Mesendoderm (in vitro differentiated cells): ENCODE measurements around the gene BDKRB1.

Experiments
- DNase-seq: peaks from one replicate; pipeline ENCODE4 v3.0.0; 2013
- H2AK5ac ChIP-seq: 2 replicates; pipeline ENCODE4 v1.6.1; 2013; ENCODE audit warnings: low read length, inconsistent platforms
- H2BK120ac ChIP-seq: 2 replicates; pipeline ENCODE4 v1.6.1; 2013; ENCODE audit warnings: low read depth, mild to moderate bottlenecking, low read length, moderate library complexity, mixed read lengths
- H2BK15ac ChIP-seq: replicated peaks from 2 replicates; pipeline ENCODE4 v1.6.1; 2013; ENCODE audit warnings: low read depth, mild to moderate bottlenecking, moderate library complexity
- H2BK5ac ChIP-seq: 2 replicates; pipeline ENCODE4 v1.6.1; 2013; ENCODE audit warnings: low read length, inconsistent platforms
- H3K18ac ChIP-seq: 2 replicates; pipeline ENCODE4 v1.6.1; 2013; ENCODE audit warnings: mild to moderate bottlenecking, low read length, mixed read lengths
- H3K23ac ChIP-seq: one replicate; pipeline ENCODE4 v1.6.1; 2013; ENCODE audit warnings: low read length
- H3K27ac ChIP-seq: 2 replicates; pipeline ENCODE4 v1.5.1; 2013; ENCODE audit warnings: low read depth, mild to moderate bottlenecking, inconsistent platforms, low read length, moderate library complexity
- H3K27me3 ChIP-seq: 2 replicates; pipeline ENCODE4 v1.6.1; 2013; ENCODE audit warnings: low read length, control low read depth, mild to moderate bottlenecking, inconsistent platforms; ENCODE audit not compliant: insufficient read depth, poor library complexity
- H3K36me3 ChIP-seq: 2 replicates; pipeline ENCODE4 v1.6.1; 2013; ENCODE audit warnings: low read length, inconsistent platforms; ENCODE audit not compliant: control insufficient read depth, insufficient read depth
- H3K4ac ChIP-seq: one replicate; pipeline ENCODE4 v1.6.1; 2013; ENCODE audit warnings: low read depth, mild to moderate bottlenecking, low read length, moderate library complexity
- H3K4me1 ChIP-seq: 2 replicates; pipeline ENCODE4 v1.6.1; 2013; ENCODE audit warnings: low read depth, low read length, inconsistent platforms; ENCODE audit not compliant: control insufficient read depth
- H3K4me2 ChIP-seq: 2 replicates; pipeline ENCODE4 v1.6.1; 2013; ENCODE audit warnings: low read length
- H3K4me3 ChIP-seq: 2 replicates; pipeline ENCODE4 v1.5.1; 2013; ENCODE audit warnings: mild to moderate bottlenecking, low read length
- H3K56ac ChIP-seq: one replicate; pipeline ENCODE4 v1.6.1; 2013; ENCODE audit warnings: low read length
- H3K79me1 ChIP-seq: 2 replicates; pipeline ENCODE4 v1.6.1; 2013; ENCODE audit warnings: low read length, inconsistent platforms
- H3K79me2 ChIP-seq: 2 replicates; pipeline ENCODE4 v1.6.1; 2013; ENCODE audit warnings: mild to moderate bottlenecking, low read length; ENCODE audit not compliant: control insufficient read depth, insufficient read depth
- H3K9ac ChIP-seq: 2 replicates; pipeline ENCODE4 v1.6.1; 2013; ENCODE audit warnings: low read length, inconsistent platforms
- H4K5ac ChIP-seq: one replicate; pipeline ENCODE4 v1.6.1; 2013; ENCODE audit warnings: low read length
- H4K8ac ChIP-seq: one replicate; pipeline ENCODE4 v1.6.1; 2013; ENCODE audit warnings: low read depth, mild to moderate bottlenecking, control low read depth, low read length, moderate library complexity
- WGBS: extraction: QIAGEN DNeasy Blood & Tissue Kit; methylation state at CpG from one replicate; pipeline ENCODE4 v1.1.7; 2013; ENCODE audit warnings: low lambda C conversion rate, missing lambda C conversion rate; ENCODE audit not compliant: insufficient coverage; ENCODE audit errors: extremely low coverage; 5-methylcytosine and 5-hydroxymethylcytosine counted together

The BDKRB1 gene

GRCh38 chr14:96273629-96274028, 17.6 kb downstream of the BDKRB1 start:
- Histone ChIP-seq H3K4ac (no peak overlapping the region), H2AK5ac (no peak overlapping the region), H3K36me3 (no peaks in the 10 kb centered on the region), H3K4me3 (no peak overlapping the region), H3K79me2 (no peaks in the 10 kb centered on the region), H3K4me1 (no peaks in the 10 kb centered on the region), H2BK15ac (no peak overlapping the region), H3K56ac (no peak overlapping the region), H3K79me1 (no peaks in the 10 kb centered on the region), H3K27ac (no peak overlapping the region), H2BK5ac (no peak overlapping the region), H3K18ac (no peak overlapping the region), H3K9ac (no peak overlapping the region), H4K8ac (no peak overlapping the region), H4K5ac (no peak overlapping the region), H2BK120ac (no peak overlapping the region), H3K27me3 (no peaks in the 10 kb centered on the region), H3K4me2 (no peak overlapping the region), H3K23ac (no peak overlapping the region)
- DNase-seq: no peak
- WGBS: no CpG with 5 or more reads among the region's 5 CpGs

GRCh38 chr14:96274122-96274521, 18.1 kb downstream of the BDKRB1 start:
- Histone ChIP-seq H2BK15ac (no peak overlapping the region), H3K79me2 (no peaks in the 10 kb centered on the region), H3K56ac (no peak overlapping the region), H3K18ac (no peak overlapping the region), H3K23ac (no peak overlapping the region), H2AK5ac (no peak overlapping the region), H3K79me1 (no peaks in the 10 kb centered on the region), H3K4me2 (no peak overlapping the region), H2BK120ac (no peak overlapping the region), H2BK5ac (no peak overlapping the region), H3K36me3 (no peaks in the 10 kb centered on the region), H4K5ac (no peak overlapping the region), H3K4ac (no peak overlapping the region), H3K4me3 (no peak overlapping the region), H3K9ac (no peak overlapping the region), H3K27me3 (no peaks in the 10 kb centered on the region), H4K8ac (no peak overlapping the region), H3K4me1 (no peaks in the 10 kb centered on the region), H3K27ac (no peak overlapping the region)
- no CpG with 5 or more reads among the region's 5 CpGs for WGBS
- DNase-seq: no peak

- Histone ChIP-seq H2BK5ac (no peak overlapping the region), H3K9ac (no peak overlapping the region), H2AK5ac (no peak overlapping the region), H4K8ac (no peak overlapping the region), H3K56ac (peak overlapping the region; percentile 22), H3K27ac (no peak overlapping the region), H3K4me3 (no peak overlapping the region), H3K18ac (no peak overlapping the region), H3K79me2 (no peaks in the 10 kb centered on the region), H3K36me3 (no peaks in the 10 kb centered on the region), H3K4ac (no peak overlapping the region), H3K23ac (no peak overlapping the region), H2BK15ac (no peak overlapping the region), H3K27me3 (no peaks in the 10 kb centered on the region), H3K4me2 (no peak overlapping the region), H4K5ac (no peak overlapping the region), H3K79me1 (no peaks in the 10 kb centered on the region), H3K4me1 (no peaks in the 10 kb centered on the region), H2BK120ac (no peak overlapping the region)
- DNase-seq: no peak
- WGBS: no CpG with 5 or more reads among the region's 6 CpGs
These were observed 18.5 kb downstream of the BDKRB1 start for GRCh38 chr14:96274543-96274942.

- H3K27me3 ChIP-seq: no peaks in the 10 kb centered on the region
- no peak overlapping the region for H3K4ac ChIP-seq
- H3K36me3 ChIP-seq: no peaks in the 10 kb centered on the region
- no peak overlapping the region for H4K5ac ChIP-seq
- no peaks in the 10 kb centered on the region for H3K4me1 ChIP-seq
- H2BK120ac ChIP-seq: no peak overlapping the region
- H2AK5ac ChIP-seq: no peak overlapping the region
- no peak overlapping the region for H3K4me3 ChIP-seq
- H3K79me1 ChIP-seq: no peaks in the 10 kb centered on the region
- no peak overlapping the region for H3K27ac ChIP-seq
- no peak overlapping the region for H4K8ac ChIP-seq
- H2BK15ac ChIP-seq: no peak overlapping the region
- H3K4me2 ChIP-seq: no peak overlapping the region
- peak overlapping the region; percentile 5 for H3K56ac ChIP-seq
- H3K79me2 ChIP-seq: no peaks in the 10 kb centered on the region
- no peak overlapping the region for H3K23ac ChIP-seq
- no peak overlapping the region for H3K9ac ChIP-seq
- peak; percentile 63 for DNase-seq
- no CpG with 5 or more reads among the region's 17 CpGs for WGBS
- no peak overlapping the region for H2BK5ac ChIP-seq
- no peak overlapping the region for H3K18ac ChIP-seq
These were observed 19.4 kb downstream of the BDKRB1 start for GRCh38 chr14:96275177-96276112.

GRCh38 chr14:96277890-96278289, 21.9 kb downstream of the BDKRB1 start:
- Histone ChIP-seq H2AK5ac (no peak overlapping the region), H4K5ac (no peak overlapping the region), H3K79me2 (no peaks in the 10 kb centered on the region), H3K27me3 (no peaks in the 10 kb centered on the region), H2BK120ac (no peak overlapping the region), H3K79me1 (no peaks in the 10 kb centered on the region), H3K27ac (no peak overlapping the region), H2BK15ac (no peak overlapping the region), H3K4me2 (no peak overlapping the region), H3K9ac (no peak overlapping the region), H3K4me1 (no peaks in the 10 kb centered on the region), H3K4me3 (no peak overlapping the region), H3K18ac (no peak overlapping the region), H3K56ac (no peak overlapping the region), H3K4ac (no peak overlapping the region), H3K23ac (no peak overlapping the region), H3K36me3 (no peaks in the 10 kb centered on the region), H4K8ac (no peak overlapping the region), H2BK5ac (no peak overlapping the region)
- DNase-seq: no peak
- no CpG with 5 or more reads among the region's 1 CpG for WGBS
